Measurements from ENCODE around the gene HORMAD1.
"Not testable (repeated sequence)": the region's sequence is repeated elsewhere in the genome, so short reads cannot be mapped to it uniquely, and the experiment has no call there.

Gene HORMAD1

DNA sequence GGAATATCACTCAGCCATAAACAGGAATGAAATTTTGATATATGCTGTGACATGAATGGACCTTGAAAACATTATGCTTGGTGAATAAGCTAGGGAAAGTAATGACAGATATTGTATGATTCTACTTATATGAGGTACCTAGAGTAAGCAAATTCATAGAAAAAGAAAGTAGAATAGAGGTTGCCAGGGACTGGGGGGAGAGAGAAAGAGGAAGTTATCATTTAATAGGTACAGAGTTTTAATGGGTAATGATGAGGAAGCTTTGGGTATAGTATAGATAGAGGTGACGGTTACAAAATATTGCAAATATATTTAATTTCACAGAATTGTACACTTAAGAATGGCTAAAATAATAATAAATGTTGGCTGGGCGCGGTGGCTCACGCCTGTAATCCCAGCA is 60.1 kb downstream of the HORMAD1 start (continued):
- TF ChIP-seq, protein P1, sequence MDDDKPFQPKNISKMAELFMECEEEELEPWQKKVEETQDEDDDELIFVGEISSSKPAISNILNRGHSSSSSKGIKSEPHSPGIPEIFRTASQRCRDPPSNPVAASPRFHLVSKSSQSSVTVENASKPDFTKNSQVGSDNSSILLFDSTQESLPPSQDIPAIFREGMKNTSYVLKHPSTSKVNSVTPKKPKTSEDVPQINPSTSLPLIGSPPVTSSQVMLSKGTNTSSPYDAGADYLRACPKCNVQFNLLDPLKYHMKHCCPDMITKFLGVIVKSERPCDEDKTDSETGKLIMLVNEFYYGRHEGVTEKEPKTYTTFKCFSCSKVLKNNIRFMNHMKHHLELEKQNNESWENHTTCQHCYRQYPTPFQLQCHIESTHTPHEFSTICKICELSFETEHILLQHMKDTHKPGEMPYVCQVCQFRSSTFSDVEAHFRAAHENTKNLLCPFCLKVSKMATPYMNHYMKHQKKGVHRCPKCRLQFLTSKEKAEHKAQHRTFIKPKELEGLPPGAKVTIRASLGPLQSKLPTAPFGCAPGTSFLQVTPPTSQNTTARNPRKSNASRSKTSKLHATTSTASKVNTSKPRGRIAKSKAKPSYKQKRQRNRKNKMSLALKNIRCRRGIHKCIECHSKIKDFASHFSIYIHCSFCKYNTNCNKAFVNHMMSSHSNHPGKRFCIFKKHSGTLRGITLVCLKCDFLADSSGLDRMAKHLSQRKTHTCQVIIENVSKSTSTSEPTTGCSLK (tag by site-specific recombination; IDR thresholded peaks at IDR 0.05) = no peak
- TF ChIP-seq GLI4 (tag by site-specific recombination; IDR thresholded peaks at IDR 0.05) = no peak
- TF ChIP-seq, protein P2, sequence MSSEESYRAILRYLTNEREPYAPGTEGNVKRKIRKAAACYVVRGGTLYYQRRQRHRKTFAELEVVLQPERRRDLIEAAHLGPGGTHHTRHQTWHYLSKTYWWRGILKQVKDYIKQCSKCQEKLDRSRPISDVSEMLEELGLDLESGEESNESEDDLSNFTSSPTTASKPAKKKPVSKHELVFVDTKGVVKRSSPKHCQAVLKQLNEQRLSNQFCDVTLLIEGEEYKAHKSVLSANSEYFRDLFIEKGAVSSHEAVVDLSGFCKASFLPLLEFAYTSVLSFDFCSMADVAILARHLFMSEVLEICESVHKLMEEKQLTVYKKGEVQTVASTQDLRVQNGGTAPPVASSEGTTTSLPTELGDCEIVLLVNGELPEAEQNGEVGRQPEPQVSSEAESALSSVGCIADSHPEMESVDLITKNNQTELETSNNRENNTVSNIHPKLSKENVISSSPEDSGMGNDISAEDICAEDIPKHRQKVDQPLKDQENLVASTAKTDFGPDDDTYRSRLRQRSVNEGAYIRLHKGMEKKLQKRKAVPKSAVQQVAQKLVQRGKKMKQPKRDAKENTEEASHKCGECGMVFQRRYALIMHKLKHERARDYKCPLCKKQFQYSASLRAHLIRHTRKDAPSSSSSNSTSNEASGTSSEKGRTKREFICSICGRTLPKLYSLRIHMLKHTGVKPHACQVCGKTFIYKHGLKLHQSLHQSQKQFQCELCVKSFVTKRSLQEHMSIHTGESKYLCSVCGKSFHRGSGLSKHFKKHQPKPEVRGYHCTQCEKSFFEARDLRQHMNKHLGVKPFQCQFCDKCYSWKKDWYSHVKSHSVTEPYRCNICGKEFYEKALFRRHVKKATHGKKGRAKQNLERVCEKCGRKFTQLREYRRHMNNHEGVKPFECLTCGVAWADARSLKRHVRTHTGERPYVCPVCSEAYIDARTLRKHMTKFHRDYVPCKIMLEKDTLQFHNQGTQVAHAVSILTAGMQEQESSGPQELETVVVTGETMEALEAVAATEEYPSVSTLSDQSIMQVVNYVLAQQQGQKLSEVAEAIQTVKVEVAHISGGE (tag by site-specific recombination; conservative IDR thresholded peaks at IDR 0.05; ENCODE audit: low read depth) = no peak

DNA sequence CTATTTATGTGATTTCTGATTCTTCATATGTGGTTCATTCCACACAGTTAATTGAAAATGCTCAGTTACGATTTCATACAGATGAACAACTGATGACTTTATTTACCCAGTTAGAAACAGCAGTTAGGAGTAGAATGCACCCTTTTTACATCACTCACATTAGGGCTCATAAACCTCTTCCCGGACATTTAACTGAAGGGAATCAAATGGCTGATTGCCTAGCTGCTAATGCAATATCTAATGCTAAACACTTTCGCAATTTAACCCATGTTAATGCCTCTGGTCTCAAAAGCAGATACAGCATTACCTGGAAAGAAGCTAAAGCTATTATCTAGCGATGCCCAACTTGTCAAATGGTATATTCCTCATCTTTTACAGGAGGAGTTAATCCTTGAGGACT is 63.6 kb downstream of the HORMAD1 start:
- not testable (repeated sequence) for H3K9me3 ChIP-seq (ENCODE audit: control insufficient read depth, insufficient read depth, low read depth, low read length)
- TF ChIP-seq ZNF660 (tag by site-specific recombination; IDR thresholded peaks at IDR 0.05) = peak; percentile 63; the same call in 1 of the 2 replicates

DNA sequence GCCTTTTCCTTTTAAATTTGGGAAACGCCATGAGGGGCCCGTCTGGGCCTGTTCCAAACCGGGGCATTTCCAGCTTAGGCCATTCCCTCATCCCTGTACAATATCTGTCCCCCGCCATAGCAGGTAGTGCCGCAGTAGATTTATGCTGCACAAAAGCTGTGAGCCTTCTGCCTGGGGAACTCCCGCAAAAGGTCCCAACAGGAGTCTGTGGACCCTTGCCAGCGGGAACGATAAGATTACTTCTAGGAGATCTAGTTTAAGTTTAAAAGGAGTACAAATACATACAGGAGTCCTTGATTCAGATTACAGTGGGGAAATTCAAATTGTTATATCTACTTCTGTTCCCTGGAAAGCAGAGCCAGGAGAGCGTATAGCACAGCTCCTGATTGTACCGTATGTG is 66.1 kb downstream of the HORMAD1 start:
- H3K4me3 ChIP-seq (ENCODE audit: low read depth, low read length); H3K27ac ChIP-seq (ENCODE audit: extremely low read depth, low read depth, low read length); H3K9me3 ChIP-seq (ENCODE audit: control insufficient read depth, insufficient read depth, low read depth, low read length); H3K4me1 ChIP-seq (ENCODE audit: control insufficient read depth, insufficient read depth, low read length); POLR2A ChIA-PET: not testable (repeated sequence)
- peaks cover 8 to 16% of the 10 kb centered on the region in 2 experiments; a peak in 2 of 3 replicates for H3K36me3 ChIP-seq (ENCODE audit: control insufficient read depth in 2 of 2, insufficient read depth in 1 of 2, low read length in 2 of 2)
- CTCF ChIA-PET = interaction anchor here (0.6 to 0.7 kb wide), 2 partner anchors 82 to 94 kb away, joined by 3 read pairs; no protein-coding TSS in a partner anchor

More for the DNA sequence above, 63.6 kb downstream of the HORMAD1 start:
- H3K4me1 ChIP-seq (ENCODE audit: control insufficient read depth, insufficient read depth, low read length); H3K4me3 ChIP-seq (ENCODE audit: low read depth, low read length); H3K27ac ChIP-seq (ENCODE audit: extremely low read depth, low read depth, low read length); POLR2A ChIA-PET: not testable (repeated sequence)
- CTCF ChIA-PET = interaction anchor here (0.7 kb wide), 1 partner anchor 342 kb away, joined by 3 read pairs; no protein-coding TSS in a partner anchor
- peaks cover 20 to 28% of the 10 kb centered on the region in 2 experiments for H3K36me3 ChIP-seq (ENCODE audit: control insufficient read depth in 2 of 2, insufficient read depth in 1 of 2, low read length in 2 of 2)

DNA sequence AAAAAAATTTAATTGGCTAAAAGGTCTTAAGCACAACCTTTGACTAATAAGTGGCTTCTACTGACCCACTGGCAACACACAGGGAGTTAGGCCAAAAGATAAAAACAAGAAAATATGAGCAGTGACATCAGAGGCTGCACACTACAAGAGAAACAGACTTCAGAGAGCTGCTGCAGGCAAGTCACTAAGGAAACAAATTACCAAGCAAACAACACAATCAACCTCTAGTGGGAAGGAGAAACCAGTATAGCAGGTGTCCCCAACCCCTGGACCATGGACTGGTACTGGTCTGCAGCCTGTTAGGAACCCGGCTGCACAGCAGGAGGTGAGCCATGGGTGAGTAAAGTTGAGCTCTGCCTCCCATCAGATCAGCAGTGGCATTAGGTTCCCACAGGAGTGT is 70.5 kb downstream of the HORMAD1 start:
- TF ChIP-seq ZFHX2 (tag by site-specific recombination; conservative IDR thresholded peaks at IDR 0.05) (no peak), PRDM1 (tag by site-specific recombination; IDR thresholded peaks at IDR 0.05) (no peak), ZIC2 (tag by site-specific recombination; IDR thresholded peaks at IDR 0.05) (peak; percentile 63), ZNF660 (tag by site-specific recombination; IDR thresholded peaks at IDR 0.05) (no peak), ZNF544 (tag by site-specific recombination; IDR thresholded peaks at IDR 0.05) (no peak), ZNF404 (tag by site-specific recombination; IDR thresholded peaks at IDR 0.05) (no peak), ZNF548 (tag by site-specific recombination; IDR thresholded peaks at IDR 0.05) (no peak), GFI1B (tag by site-specific recombination; IDR thresholded peaks at IDR 0.05) (no peak)
- Histone ChIP-seq H3K27ac (ENCODE audit: extremely low read depth, low read depth, low read length) (no peak overlapping the region), H3K4me1 (ENCODE audit: control insufficient read depth, insufficient read depth, low read length) (no peaks in the 10 kb centered on the region), H3K4me3 (ENCODE audit: low read depth, low read length) (no peak overlapping the region), H3K9me3 (ENCODE audit: control insufficient read depth, insufficient read depth, low read depth, low read length) (no peaks in the 10 kb centered on the region), H3K36me3 (ENCODE audit: control insufficient read depth in 2 of 2, insufficient read depth in 1 of 2, low read length in 2 of 2) (peaks cover 12 to 45% of the 10 kb centered on the region in 2 experiments)
- POLR2A ChIA-PET = no interaction called here
- CTCF ChIA-PET = interaction anchor here (1.4 kb wide), 1 partner anchor 12 kb away, joined by 3 read pairs; no protein-coding TSS in a partner anchor

Data from HEK293 (cell line).